PC-9 (cell line): ENCODE measurements around the gene TMEM121B. TPM values are rescaled to one million over a fixed set of nuclear protein-coding genes. Genes with fewer than 3 reads are reported as not detected.

Experiments used
- BruUV-seq: library from RNA; stranded (reverse); fragments of 400-500 nt; replicated peaks from 2 replicates; lab custom pipeline; 2021; lab: Mats Ljungman, UMichigan
- CTCF ChIA-PET: fragments of 300-600 bp; sonication (Branson Sonifier 250); formaldehyde crosslinking; loops from one replicate; lab custom pipeline; 2022; ENCODE audit warnings: antibody characterized with exemption; lab: Charles Lee
- POLR2A ChIA-PET: fragments of 300-600 bp; sonication (Branson Sonifier 250); formaldehyde crosslinking; loops from one replicate; lab custom pipeline; 2022; ENCODE audit warnings: antibody characterized with exemption; ENCODE audit not compliant: unreplicated experiment; lab: Charles Lee
- DNase-seq, 2 experiments: peaks; one replicate each; pipeline versions ENCODE4 v3.0.0 to v3.0.0-alpha.2; 2015 to 2022; ENCODE audit warnings: mixed read lengths in 1 of 2
- H2AFZ ChIP-seq: fragments of 200-600 bp; sonication (generic); 2 replicates; pipeline ENCODE4 v1.8.1; 2017; ENCODE audit warnings: antibody characterized with exemption
- H3F3A ChIP-seq: fragments of 200-600 bp; sonication (generic); 2 replicates; pipeline ENCODE4 v1.8.1; 2017; ENCODE audit warnings: antibody characterized with exemption, mild to moderate bottlenecking, low read depth; ENCODE audit not compliant: insufficient read depth
- H3K27ac ChIP-seq: fragments of 200-600 bp; sonication (generic); 2 replicates; pipeline ENCODE4 v1.6.1; 2016; ENCODE audit warnings: mixed run types
- H3K27me3 ChIP-seq: fragments of 200-600 bp; sonication (generic); 2 replicates; pipeline ENCODE4 v1.6.1; 2016; ENCODE audit warnings: low read depth, mixed run types; ENCODE audit not compliant: insufficient read depth
- H3K36me3 ChIP-seq: fragments of 200-600 bp; sonication (generic); 2 replicates; pipeline ENCODE4 v1.6.1; 2016; ENCODE audit warnings: low read depth, mixed run types
- H3K4me1 ChIP-seq: fragments of 200-600 bp; sonication (generic); replicated peaks from 2 replicates; pipeline ENCODE4 v1.6.1; 2016; ENCODE audit warnings: mixed run types; ENCODE audit not compliant: insufficient read depth
- H3K4me2 ChIP-seq: fragments of 200-600 bp; sonication (generic); 2 replicates; pipeline ENCODE4 v1.6.1; 2017; ENCODE audit warnings: mixed run types
- H3K4me3 ChIP-seq: fragments of 200-600 bp; sonication (generic); 2 replicates; pipeline ENCODE4 v1.6.1; 2016; ENCODE audit warnings: mixed run types
- H3K79me2 ChIP-seq: fragments of 200-600 bp; sonication (generic); 2 replicates; pipeline ENCODE4 v1.6.1; 2017; ENCODE audit warnings: low read depth, mixed run types
- H3K9me2 ChIP-seq: fragments of 200-600 bp; sonication (generic); 2 replicates; pipeline ENCODE4 v1.8.1; 2017; ENCODE audit warnings: mild to moderate bottlenecking; ENCODE audit not compliant: insufficient read depth
- H3K9me3 ChIP-seq: fragments of 200-600 bp; sonication (generic); 2 replicates; pipeline ENCODE4 v1.8.1; 2016; ENCODE audit warnings: low read depth; ENCODE audit not compliant: insufficient read depth
- H4K20me1 ChIP-seq: fragments of 200-600 bp; sonication (generic); 2 replicates; pipeline ENCODE4 v1.8.1; 2017; ENCODE audit not compliant: insufficient read depth
- EZH2 ChIP-seq: fragments of 200-600 bp; sonication (generic); IDR thresholded peaks from 2 replicates; pipeline ENCODE4 v1.8.0; 2017; ENCODE audit warnings: antibody characterized with exemption, low read depth
- intact Hi-C: fragments of 100-400 bp; cut with micrococcal nuclease; formaldehyde crosslinking; loops from one replicate; pipeline ENCODE4 v1.10.0; 2022; ENCODE audit not compliant: unreplicated experiment
- total RNA-seq: library from RNA; stranded (reverse); gene quantifications from 2 replicates; pipeline ENCODE4 v1.2.3, GENCODE V29; 2021
- TF ChIP-seq, protein P1 (sequence below): fragments of 200-600 bp; sonication (generic); conservative IDR thresholded peaks from 2 replicates; pipeline ENCODE4 v1.6.1; 2017; ENCODE audit warnings: mixed run types, antibody characterized with exemption, mild to moderate bottlenecking, moderate library complexity

The TMEM121B gene
- total RNA-seq, 1 experiment from 2014 or later: not detected

DNA sequence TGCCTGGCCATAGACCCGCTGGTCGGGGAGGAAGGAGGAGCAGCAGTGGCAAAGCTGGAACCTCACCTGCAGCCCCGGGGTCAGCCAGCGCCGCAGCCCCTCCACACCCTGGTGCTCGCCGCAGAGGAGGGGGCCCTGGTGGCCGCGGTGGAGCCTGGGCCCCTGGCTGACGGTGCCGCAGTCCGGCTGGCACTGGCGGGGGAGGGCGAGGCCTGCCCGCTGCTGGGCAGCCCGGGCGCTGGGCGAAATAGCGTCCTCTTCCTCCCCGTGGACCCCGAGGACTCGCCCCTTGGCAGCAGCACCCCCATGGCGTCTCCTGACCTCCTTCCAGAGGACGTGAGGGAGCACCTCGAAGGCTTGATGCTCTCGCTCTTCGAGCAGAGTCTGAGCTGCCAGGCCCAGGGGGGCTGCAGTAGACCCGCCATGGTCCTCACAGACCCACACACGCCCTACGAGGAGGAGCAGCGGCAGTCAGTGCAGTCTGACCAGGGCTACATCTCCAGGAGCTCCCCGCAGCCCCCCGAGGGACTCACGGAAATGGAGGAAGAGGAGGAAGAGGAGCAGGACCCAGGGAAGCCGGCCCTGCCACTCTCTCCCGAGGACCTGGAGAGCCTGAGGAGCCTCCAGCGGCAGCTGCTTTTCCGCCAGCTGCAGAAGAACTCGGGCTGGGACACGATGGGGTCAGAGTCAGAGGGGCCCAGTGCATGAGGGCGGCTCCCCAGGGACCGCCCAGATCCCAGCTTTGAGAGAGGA is 11.9 kb downstream of the TMEM121B start:
- H3K4me2 ChIP-seq: no peak overlapping the region
- H3K4me3 ChIP-seq: no peak overlapping the region
- no peak overlapping the region for H3K27ac ChIP-seq
- no peaks in the 10 kb centered on the region for H3K79me2 ChIP-seq
- DNase-seq: no peak
- H3K9me2 ChIP-seq: no peaks in the 10 kb centered on the region
- BruUV-seq: no TSS peak
- H3K4me1 ChIP-seq: no peaks in the 10 kb centered on the region
- H2AFZ ChIP-seq: no peak overlapping the region
- no peaks in the 10 kb centered on the region for H3K9me3 ChIP-seq
- CTCF ChIA-PET: no interaction called here
- no peak for TF ChIP-seq EZH2
- TF ChIP-seq, protein P1, sequence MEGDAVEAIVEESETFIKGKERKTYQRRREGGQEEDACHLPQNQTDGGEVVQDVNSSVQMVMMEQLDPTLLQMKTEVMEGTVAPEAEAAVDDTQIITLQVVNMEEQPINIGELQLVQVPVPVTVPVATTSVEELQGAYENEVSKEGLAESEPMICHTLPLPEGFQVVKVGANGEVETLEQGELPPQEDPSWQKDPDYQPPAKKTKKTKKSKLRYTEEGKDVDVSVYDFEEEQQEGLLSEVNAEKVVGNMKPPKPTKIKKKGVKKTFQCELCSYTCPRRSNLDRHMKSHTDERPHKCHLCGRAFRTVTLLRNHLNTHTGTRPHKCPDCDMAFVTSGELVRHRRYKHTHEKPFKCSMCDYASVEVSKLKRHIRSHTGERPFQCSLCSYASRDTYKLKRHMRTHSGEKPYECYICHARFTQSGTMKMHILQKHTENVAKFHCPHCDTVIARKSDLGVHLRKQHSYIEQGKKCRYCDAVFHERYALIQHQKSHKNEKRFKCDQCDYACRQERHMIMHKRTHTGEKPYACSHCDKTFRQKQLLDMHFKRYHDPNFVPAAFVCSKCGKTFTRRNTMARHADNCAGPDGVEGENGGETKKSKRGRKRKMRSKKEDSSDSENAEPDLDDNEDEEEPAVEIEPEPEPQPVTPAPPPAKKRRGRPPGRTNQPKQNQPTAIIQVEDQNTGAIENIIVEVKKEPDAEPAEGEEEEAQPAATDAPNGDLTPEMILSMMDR: no peak
- no peaks in the 10 kb centered on the region for H3F3A ChIP-seq
- intact Hi-C loops: no loop called here
- no peaks in the 10 kb centered on the region for H4K20me1 ChIP-seq
- H3K36me3 ChIP-seq: no peaks in the 10 kb centered on the region
- POLR2A ChIA-PET: no interaction called here
- H3K27me3 ChIP-seq: no peaks in the 10 kb centered on the region

DNA sequence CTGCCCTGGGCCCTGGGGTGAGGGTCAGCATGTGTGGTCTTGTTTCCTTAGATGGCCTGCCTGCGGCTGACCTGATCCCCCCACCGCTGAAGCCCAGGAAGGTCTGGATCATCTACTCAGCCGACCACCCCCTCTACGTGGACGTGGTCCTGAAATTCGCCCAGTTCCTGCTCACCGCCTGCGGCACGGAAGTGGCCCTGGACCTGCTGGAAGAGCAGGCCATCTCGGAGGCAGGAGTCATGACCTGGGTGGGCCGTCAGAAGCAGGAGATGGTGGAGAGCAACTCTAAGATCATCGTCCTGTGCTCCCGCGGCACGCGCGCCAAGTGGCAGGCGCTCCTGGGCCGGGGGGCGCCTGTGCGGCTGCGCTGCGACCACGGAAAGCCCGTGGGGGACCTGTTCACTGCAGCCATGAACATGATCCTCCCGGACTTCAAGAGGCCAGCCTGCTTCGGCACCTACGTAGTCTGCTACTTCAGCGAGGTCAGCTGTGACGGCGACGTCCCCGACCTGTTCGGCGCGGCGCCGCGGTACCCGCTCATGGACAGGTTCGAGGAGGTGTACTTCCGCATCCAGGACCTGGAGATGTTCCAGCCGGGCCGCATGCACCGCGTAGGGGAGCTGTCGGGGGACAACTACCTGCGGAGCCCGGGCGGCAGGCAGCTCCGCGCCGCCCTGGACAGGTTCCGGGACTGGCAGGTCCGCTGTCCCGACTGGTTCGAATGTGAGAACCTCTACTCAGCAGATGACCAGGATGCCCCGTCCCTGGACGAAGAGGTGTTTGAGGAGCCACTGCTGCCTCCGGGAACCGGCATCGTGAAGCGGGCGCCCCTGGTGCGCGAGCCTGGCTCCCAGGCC is 12.7 kb downstream of the TMEM121B start:
- H3K27ac ChIP-seq: no peak overlapping the region
- intact Hi-C loops: no loop called here
- H3K79me2 ChIP-seq: no peaks in the 10 kb centered on the region
- H3K27me3 ChIP-seq: no peaks in the 10 kb centered on the region
- BruUV-seq: no TSS peak
- no peak for DNase-seq
- H3K4me1 ChIP-seq: no peaks in the 10 kb centered on the region
- H3K4me2 ChIP-seq: no peak overlapping the region
- no peaks in the 10 kb centered on the region for H3K9me2 ChIP-seq
- no peak for TF ChIP-seq EZH2
- TF ChIP-seq, protein P1: no peak
- no peak overlapping the region for H3K4me3 ChIP-seq
- H4K20me1 ChIP-seq: no peaks in the 10 kb centered on the region
- no peaks in the 10 kb centered on the region for H3K9me3 ChIP-seq
- H3F3A ChIP-seq: no peaks in the 10 kb centered on the region
- H3K36me3 ChIP-seq: no peaks in the 10 kb centered on the region
- H2AFZ ChIP-seq: no peak overlapping the region
- ChIA-PET POLR2A (no interaction called here), CTCF (no interaction called here)

DNA sequence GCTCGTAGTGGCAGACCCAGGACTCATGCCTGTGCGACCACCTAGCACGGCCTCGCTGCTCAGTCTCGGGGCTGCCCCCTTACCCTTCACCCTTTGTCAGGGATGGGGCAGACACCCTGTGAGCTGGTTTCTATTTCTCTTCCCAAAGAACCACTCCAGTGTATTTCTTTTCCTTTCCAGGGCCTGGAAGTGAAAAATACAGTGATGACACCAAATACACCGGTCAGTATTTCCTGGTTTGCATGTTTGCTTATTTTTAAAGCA is 13.7 kb downstream of the TMEM121B start:
- H3F3A ChIP-seq: no peaks in the 10 kb centered on the region
- ChIA-PET CTCF (no interaction called here), POLR2A (no interaction called here)
- no peaks in the 10 kb centered on the region for H3K9me3 ChIP-seq
- no peak overlapping the region for H2AFZ ChIP-seq
- H3K27me3 ChIP-seq: no peaks in the 10 kb centered on the region
- H3K9me2 ChIP-seq: no peaks in the 10 kb centered on the region
- no peak overlapping the region for H3K4me2 ChIP-seq
- H3K4me3 ChIP-seq: no peak overlapping the region
- BruUV-seq: no TSS peak
- no peak overlapping the region for H3K27ac ChIP-seq
- H3K4me1 ChIP-seq: no peaks in the 10 kb centered on the region
- TF ChIP-seq, protein P1: no peak
- TF ChIP-seq EZH2: no peak
- H4K20me1 ChIP-seq: no peaks in the 10 kb centered on the region
- no peaks in the 10 kb centered on the region for H3K79me2 ChIP-seq
- intact Hi-C loops: no loop called here
- H3K36me3 ChIP-seq: no peaks in the 10 kb centered on the region
- DNase-seq: no peak
